Activated CD8-positive, alpha-beta memory T cell treated with anti-CD3 and anti-CD28 coated beads for 24 hours (primary cell): Measurements from ENCODE around the gene EIF3D.
A peak's percentile ranks its signal among the peaks of the same experiment; 100 is the strongest.

ENCODE experiments used
- DNase-seq: peaks from one replicate; pipeline ENCODE4 v3.0.0-alpha.2; 2020

The EIF3D gene, protein sequence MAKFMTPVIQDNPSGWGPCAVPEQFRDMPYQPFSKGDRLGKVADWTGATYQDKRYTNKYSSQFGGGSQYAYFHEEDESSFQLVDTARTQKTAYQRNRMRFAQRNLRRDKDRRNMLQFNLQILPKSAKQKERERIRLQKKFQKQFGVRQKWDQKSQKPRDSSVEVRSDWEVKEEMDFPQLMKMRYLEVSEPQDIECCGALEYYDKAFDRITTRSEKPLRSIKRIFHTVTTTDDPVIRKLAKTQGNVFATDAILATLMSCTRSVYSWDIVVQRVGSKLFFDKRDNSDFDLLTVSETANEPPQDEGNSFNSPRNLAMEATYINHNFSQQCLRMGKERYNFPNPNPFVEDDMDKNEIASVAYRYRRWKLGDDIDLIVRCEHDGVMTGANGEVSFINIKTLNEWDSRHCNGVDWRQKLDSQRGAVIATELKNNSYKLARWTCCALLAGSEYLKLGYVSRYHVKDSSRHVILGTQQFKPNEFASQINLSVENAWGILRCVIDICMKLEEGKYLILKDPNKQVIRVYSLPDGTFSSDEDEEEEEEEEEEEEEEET

DNA sequence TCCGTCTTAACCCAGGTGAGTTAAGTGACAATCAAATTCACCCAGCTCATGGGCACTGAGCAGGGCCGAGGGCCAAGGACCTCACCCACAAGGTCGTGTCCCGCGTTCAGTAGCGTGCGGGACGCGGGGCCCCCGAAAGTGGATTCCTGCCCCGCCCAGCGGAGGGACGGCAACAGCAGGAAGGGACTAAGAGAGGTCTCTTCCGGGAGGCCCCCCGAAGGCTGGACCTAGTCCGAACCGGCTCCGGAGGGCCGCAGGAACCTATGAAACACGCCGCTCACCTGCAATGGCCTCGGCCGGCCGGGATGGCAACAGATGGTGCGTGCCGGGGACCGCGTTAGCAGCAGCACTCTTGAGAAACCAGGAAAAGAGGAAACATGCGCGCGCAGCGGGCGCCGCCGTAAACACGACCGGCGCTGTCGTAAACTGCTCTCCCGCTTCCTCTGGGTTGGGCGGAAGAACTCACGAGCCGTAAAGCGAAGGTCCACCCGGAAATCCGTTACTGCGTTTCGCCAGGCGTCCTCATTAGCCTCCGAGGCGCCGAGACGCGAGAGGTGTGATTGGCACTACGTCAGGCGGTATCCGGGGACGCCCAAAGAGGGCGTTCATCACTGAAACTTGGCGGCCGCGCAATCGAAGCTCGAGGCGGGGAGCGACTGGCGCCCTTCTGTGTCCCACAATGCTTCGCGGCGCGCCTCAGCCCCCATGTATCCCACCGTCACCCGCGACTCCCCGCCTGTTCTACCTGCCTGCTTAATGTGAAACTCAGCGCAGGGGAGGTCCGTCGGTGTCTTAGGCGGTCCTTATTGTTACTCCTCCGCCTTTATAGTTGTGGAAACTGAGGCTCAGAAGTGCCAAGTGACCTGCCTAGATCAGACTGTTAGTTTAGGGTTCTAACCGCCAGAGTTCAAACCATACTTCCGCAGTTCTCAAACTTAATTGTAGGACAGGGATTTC lies at the start of gene EIF3D:
Gene EIF3D (minus strand): TSS at position 372 of the 957 bp plus-strand sequence. CDS start 3,045 bp downstream, outside the sequence.
- peak; percentile 99 for DNase-seq

DNA sequence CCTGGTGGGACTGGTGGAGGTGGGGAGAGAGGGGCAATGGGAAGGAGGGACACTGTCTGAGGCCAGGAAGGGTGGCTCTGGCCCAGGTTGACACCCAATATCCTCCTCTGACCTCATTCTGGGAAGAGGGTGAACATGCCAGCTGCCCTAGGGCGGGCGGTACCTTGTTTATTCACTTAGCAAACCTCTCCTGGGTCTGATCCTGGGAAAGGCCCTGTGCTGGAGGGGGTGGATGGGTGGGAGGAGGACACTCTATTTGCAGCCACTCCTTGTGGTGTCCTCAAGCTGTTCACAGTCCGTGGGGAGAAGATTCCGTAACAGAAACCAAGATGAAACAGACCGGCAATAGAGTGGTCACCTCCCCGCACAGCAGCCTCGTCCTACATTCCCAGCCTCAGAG lies 49.7 kb upstream of the EIF3D start:
- DNase-seq: no peak

DNA sequence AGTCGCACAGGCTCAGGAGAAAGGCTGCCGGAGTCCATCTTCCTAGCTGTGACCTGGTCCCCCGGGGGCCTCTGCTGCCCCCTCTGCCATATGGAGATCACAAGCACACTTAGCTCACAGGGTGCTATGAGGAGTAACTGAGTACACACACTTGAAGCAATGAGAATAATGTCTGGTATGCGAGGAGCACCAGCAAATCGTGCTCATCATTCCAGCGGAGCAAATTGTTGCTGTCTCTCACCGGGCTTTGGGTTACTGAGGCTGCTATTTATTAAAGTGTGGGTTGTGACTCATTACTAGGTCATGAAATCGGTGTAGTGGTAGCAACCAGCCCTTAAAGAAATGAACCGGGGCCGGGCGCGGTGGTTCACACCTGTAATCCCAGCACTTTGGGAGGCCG lies 48.1 kb upstream of the EIF3D start:
- DNase-seq: no peak

DNA sequence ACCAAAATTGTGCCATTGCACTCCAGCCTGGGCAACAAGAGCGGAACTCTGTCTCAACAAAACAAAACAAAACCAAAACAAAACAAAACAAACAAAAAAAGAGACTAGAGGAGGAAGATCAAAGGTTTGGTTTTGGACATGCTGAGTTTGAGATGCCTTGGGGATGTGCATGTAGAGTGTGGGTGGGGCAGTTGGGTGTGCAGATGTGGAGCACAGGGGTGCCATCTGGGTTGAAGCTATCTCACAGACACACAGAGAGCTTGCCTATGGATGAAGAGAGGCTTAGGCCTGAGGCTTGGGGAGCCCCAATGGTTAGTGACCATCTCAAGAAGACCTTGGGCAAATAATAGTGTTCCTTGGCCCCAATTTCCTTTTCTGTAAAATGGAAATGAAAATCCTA lies 45.8 kb upstream of the EIF3D start:
- DNase-seq: no peak

DNA sequence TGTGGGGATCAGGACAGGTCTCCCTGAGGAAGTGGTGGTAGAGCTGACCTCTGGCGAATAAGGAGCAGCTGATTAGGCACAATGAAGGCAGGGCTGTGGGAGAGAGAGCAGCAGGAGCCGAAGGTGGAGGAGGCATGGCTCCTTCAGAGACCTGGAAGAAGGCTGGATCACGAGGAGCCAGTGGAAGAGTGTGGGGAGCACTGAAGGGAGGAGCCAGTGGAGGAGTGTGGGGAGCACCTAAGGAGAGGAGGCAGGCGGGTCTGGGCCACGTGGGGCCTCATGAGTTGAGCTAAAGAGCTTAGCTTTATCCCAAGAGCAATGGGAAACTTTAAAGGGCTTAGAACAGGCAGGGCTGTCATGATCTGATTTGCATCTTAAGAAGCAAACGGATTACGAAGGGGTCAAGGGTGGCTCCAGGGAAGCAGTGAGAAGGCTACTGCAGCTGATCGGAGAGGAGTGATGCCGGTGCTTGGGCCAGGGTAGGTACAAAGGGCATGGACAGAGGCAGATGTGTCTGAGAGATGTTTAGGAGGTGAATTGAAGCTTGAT lies 44.9 kb upstream of the EIF3D start:
- DNase-seq: no peak

DNA sequence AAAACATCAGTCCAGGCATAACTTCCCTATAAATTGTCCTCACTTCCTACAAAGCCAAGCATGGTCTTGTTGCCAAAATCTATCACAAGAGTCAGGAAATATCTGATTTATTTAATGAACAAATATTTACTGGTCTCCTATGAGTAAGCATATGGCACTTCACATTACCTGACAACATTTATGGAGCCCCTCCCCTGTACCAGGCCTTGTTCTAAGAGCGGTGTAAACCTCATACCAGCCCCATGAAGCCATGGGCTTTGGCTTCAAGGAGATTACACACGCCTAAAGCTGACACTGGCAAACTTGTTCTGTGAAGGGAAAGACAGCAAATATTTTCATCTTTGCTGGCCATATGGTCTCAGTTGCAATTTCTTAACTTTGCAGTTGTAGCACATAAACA lies 43.0 kb upstream of the EIF3D start:
- no peak for DNase-seq

DNA sequence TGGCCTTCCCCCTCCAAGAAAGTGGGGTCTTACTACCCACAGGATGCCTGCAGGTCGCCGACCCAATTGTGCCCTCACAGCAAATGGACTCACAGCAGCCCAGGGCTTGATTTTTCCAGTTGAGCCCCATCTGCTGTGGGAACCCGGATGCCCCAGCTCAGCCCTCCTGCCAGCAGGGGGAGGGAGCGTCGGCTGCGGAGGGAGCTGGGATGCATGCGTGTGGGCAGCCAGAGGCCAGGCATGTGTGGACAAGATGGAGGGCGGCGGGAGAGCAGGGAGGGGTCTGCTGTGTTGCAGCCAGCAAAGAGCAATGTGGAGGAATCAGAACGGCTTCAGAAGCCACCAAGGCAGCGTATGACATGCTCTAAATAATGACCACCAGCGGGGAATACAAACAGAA lies 41.0 kb upstream of the EIF3D start:
- DNase-seq: no peak

DNA sequence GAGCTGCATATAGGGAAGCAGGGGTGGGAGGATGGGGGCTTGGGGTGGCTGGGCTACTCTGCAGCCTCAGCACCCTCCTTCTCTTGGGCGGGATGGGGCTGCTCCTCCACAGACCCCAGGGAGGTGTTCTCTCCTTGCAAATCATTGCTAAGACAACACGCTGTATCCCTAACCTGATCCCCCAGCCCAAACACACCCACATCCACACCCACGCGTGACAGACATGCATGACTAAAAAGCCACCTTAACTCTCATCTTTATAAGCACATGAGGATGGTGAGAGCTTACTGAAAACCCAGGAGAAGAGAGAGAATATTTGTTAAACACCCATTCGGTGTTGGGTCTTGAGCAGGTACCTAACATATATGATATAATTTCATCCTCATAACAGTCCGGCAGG lies 39.9 kb upstream of the EIF3D start:
- DNase-seq: no peak

DNA sequence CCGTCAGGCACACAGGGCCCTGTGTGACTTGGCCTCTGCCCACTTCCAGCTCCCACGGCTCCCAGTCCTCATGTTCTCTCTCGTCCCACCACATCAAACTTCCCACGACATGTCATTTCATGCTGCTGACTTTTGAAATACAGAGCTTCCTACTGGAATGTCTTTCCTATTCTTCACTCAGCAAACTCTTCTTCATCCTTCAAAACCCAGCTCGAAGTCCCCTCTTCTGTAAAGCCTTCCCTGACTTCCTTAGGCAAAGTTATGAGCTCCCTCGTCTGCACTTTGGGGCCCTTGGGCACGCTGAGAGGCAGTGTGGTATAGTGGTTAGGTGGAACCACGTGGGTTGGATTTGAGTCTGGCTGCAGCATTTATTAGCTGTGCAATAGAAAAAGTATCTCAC lies 37.8 kb upstream of the EIF3D start:
- no peak for DNase-seq

DNA sequence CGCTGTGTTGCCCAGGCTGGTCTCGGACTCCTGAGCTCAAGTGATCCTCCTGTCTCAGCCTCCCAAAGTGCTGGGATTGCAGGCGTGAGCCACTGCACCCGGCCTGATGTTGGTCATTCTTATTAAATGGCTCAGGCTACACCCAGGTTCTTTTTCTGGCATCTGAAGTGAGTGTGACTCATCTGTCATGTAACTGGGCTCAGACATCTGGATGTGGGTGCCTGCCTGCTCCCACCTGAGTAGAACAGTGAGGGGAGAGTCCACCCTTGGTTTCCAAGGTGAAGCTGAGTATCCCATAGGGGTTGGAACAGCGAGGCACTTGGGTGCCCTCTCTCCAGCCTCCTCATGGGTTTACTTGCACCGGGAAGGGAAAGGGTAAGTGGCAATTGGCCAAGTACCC lies 36.7 kb upstream of the EIF3D start:
- no peak for DNase-seq

DNA sequence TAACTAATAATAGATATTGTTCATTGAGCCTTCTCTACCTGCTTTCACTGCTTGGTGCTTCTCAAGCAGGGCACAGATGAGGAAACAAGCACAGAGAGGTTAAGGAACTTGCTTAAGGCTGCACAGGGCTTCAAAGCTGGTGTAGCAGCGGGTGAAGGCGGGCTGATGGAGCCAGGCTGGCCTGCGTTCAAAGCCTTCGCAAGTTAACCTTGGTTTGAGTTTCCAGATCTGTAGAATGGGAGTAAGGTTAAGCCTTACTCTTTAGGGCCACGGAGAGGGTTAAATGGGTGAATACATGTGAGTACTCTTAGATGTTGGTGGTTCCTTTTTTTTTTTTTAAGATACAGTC lies 36.2 kb upstream of the EIF3D start:
- no peak for DNase-seq

DNA sequence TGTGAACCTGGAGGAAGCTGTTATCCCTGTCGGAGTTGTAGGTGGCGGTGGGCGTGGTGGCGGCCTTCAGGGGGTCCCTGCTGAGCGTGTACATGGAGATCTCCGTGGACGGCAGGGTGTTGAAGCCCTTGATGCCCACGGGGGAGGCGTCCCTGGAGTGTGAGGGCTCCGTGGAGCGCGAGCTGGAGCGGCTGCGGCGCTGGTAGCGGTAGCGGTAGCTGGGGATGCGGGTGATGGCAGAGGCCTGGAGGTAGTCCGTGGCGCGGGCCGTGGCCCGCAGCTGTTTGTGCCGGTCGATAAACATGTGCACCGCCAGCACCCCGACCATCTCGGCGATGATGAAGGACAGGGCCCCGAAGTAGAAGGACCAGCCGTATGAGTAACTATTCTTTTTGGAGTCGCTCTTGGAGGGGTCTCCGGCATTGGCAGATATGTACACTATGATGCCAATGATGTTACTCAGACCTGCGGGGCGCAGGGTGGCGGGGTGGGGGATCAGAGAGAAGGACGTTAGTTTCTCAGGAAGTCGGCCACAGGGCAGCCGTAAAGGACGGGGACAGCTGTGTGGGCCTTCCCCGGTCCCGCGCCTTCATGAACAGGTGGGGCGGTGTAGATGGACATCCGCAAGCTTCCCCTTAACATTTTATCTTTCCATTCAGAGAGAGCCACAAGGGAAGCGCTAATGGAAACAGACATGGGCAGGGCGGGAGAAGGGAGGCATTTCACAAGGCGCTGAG lies 35.6 kb upstream of the EIF3D start:
- DNase-seq: no peak

DNA sequence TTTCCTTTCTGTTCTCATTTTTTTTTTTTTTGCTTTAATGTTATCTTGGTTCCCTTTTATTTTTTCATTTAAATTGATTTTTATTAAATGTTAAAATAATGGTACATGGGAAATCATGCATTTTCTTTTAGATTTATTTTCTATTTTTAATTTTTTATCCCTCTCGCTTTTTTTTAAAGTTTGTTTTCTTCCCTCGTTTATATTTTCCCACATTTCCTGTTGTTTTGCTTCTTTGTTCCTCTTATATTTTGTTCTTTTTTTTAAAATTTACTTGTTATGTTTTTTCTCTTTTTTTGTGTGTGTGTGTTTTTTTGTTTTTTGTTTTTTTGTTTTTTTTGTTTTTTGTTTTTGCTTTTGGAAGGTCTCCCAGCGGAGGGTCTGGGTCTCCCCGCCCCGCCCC lies 34.9 kb upstream of the EIF3D start:
- DNase-seq: no peak

DNA sequence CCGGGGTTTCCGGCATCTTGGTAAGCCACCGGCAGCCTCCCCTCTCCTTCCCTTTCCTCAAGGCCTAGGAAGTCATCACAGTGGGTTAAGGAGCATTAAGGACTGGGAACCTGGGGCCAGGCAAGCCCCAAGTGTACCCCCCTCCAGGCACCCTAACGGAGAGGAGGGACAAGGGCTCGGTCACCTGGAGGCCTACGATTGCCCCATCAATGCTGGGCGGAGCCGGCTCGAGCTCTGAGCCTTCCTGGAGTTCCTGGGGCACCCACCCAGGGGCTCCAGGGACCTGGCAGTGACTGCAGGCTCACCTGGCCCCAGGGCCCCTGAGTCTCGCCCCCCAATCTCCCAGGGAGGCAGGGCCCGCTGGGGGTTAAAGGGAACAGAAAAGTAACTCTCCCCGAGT lies 34.5 kb upstream of the EIF3D start:
- no peak for DNase-seq

DNA sequence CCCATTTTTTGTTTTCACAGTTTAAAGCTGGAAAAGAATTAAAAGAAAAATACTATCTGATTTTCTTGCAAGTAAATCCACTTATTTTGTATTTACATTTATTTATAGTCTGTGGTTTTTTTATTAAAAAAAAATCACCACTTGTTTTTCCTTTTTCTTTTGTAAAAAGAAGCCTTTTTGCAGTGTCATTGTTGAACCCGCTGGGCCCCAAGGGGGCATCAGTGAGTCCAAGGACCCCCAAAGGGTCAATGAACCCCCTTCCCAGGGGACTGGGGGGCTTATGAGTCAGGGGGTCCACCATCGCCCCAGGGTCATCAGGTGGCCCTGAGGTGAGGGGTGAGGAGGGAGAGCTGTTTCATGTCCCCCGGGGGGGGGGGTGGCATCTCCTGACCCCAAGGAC lies 34.0 kb upstream of the EIF3D start:
- DNase-seq: no peak

DNA sequence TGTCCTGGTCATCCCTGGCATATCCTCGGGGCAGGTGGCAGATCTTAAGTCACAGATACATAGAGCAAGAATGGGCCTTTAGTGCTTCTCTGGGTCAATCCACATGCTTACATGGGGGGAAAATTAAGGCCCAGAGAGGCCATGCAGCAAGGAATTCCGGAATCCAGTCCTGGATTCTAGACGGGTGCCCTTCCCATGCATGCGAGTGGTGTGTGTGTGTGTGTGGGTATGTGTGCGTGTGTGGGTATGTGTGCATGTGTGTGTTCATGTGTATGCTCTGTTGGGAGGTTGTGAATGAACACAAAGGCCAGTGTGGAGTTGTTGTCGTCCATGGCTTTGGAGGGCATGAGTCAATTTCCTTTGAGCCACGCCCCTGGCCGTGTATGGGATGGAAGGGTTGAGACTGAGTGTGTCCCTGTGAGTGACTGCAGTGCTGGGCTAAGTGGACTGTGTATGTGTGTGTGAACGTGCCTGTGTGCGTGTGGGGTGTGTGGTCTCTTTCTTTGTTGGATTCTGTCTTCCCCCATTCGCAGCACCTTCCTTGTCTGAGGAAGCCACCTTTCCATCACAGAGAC lies 33.4 kb upstream of the EIF3D start:
- no peak for DNase-seq

DNA sequence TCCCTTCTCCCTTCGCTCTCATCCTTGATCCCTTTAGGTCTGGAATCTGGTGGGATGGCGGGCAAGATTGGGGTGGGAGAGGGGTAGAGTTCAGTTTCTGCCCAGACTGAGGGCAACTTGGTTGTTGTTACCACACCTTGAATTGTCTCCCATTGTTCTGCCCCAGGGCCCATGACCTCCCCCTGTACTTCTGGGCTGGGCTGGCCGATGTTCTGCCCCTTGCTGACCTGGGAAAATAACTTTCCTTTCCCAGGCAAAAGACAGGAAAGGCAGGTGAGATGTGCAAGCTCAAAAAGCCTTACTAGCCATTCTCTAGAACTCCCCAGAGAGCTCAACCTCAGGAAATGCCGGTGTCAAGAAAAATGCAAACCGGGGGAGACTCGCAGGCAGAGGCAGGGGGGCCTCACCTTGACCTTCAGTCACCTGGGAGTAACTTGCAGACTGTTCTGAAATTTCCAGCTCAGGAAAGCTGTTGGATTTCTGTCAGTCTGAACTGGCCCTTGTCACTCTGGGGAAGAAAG lies 32.4 kb upstream of the EIF3D start:
- DNase-seq: no peak

DNA sequence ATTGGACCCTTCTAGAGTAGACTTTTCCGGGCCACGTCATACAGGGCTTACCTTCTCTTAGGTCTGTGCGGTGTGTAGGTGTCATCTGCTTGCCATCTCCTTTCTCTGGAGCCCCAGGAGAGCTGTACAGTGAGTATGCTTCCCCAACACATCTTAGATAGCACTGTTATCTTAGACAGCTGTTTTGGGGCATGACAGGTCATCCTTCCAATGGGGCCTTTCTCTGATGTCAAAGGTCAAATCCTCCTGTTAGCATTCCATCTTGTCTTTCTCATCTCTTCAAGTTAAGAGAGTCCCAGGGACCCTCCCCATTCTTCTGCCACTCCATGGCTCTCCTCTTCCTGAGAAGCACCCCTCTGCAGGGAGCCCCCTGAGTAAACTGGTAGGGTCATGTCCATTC lies 31.0 kb upstream of the EIF3D start:
- DNase-seq: no peak

DNA sequence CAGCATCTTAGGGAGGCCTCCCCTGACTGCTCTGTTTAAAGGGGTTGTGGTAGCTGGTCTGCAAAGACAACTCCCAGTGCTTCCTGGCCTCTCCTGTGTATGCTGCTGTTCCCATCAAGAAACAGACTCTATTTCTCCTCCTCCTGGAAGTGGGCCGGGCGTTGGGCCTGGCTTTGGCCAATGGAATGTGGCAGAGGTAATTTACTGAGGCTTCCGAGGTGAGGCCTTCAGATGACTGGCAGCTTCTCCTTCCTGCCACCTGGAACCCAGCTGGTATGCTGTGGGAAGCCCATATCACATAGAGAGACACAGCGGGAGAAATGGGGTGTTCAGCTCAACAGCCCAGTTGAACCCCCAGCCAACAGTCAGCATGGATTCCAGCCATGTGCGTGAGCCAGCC lies 25.1 kb upstream of the EIF3D start:
- no peak for DNase-seq

DNA sequence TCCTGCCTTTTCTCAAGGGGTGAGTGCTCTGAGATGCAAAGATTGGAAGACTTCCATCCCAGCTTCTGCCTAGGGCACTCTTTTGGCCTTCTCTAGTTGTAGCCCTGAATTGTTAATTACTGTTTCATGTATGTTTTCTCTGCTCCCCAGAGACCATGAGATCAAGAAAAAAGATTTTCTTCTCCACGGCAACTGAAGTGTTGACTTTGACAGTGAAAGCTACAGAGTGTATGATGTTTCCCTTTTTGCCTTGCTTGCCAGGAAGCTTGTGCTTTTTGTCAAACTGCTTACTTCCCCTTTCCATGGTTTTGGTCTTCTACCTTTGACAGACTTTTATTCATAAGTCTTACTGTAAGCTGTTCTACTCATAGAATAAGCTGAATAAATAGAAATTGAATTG lies 23.3 kb upstream of the EIF3D start:
- no peak for DNase-seq

DNA sequence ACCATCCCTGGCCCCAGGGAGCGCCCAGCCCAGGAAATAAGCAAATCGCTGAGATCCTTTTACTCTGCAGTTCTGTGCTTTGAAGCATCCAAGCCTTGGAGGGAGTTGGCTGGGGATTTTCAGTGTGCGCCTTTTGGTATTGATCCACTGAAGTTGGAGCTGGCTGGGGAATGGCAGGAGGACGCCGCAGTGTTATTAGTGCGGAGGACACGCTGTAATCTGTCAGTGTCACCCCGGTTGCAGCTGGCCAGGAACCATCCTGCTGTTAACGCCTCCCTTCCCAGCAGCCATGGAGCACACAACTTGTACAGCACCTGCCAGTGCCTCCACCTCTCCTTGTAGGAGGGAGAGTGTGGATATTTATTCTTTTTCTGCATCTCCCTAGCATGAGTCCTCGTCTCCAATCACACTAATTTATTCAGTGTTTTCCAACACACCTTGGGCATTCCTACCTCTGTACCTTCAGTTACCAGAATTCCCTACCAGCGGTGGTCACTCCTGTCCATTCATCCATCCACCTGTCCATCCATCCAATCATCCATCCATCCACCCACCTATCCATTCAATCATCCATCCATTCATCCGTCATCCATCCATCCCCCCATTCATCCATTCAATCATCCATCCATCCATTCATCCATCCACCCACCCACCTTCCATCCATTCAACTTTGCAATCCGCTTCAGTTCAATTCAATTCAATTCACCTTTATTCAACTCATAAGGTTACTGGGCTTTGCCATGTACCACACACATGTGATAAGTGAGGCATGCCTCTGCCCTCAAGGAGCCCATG lies 21.9 kb upstream of the EIF3D start:
- DNase-seq: no peak
